CD4-positive, alpha-beta T cell (primary cell): Measurements from ENCODE around the gene EFEMP1. TPM values are rescaled to one million over a fixed set of nuclear protein-coding genes. Genes with fewer than 3 reads are reported as not detected.

ENCODE experiments used
- ATAC-seq: fragments of 200-7000 bp; cut with Tn5 transposase; one replicate; pipeline ENCODE4 v1.10.0; 2022; ENCODE audit warnings: mild to moderate bottlenecking; ENCODE audit not compliant: poor library complexity
- CTCF ChIA-PET: fragments of 350-600 bp; sonication (Branson Sonifier 250); formaldehyde crosslinking; loops from one replicate; lab custom pipeline; 2021; ENCODE audit warnings: antibody characterized with exemption, inconsistent platforms; lab: Charles Lee
- POLR2A ChIA-PET: fragments of 350-600 bp; sonication (Branson Sonifier 250); formaldehyde crosslinking; loops from one replicate; lab custom pipeline; 2021; ENCODE audit warnings: antibody characterized with exemption, inconsistent platforms; lab: Charles Lee
- DNase-seq, 14 experiments: peaks; one replicate each; pipeline ENCODE4 v3.0.0-alpha.2; 2013 to 2020; ENCODE audit warnings: mixed read lengths in 2 of 14
- H3K27ac ChIP-seq, 2 donors: one replicate each; pipeline versions ENCODE4 v1.5.1 to v1.7.0; 2013; ENCODE audit warnings: low read length in 2 of 2, low read depth in 1 of 2, mild to moderate bottlenecking in 1 of 2
- H3K27me3 ChIP-seq, 2 experiments: 1 replicate in 1 of 2; 2 replicates in 1 of 2; pipeline versions ENCODE4 v1.6.1 to v1.7.0; 2013; ENCODE audit warnings: low read length in 2 of 2, control low read depth in 1 of 2, mild to moderate bottlenecking in 1 of 2, moderate library complexity in 1 of 2; ENCODE audit not compliant: insufficient read depth in 2 of 2, control insufficient read depth in 1 of 2
- H3K36me3 ChIP-seq: one replicate; pipeline ENCODE4 v1.6.1; 2013; ENCODE audit warnings: low read length, control low read depth; ENCODE audit not compliant: insufficient read depth
- H3K4me1 ChIP-seq: one replicate; pipeline ENCODE4 v1.6.1; 2013; ENCODE audit warnings: low read length, control low read depth; ENCODE audit not compliant: insufficient read depth
- H3K4me3 ChIP-seq: one replicate; pipeline ENCODE4 v1.5.1; 2013; ENCODE audit warnings: mild to moderate bottlenecking, low read length, moderate library complexity
- H3K9me3 ChIP-seq, 2 experiments: 1 replicate in 1 of 2; 2 replicates in 1 of 2; pipeline versions ENCODE4 v1.6.1 to v1.7.0; 2013; ENCODE audit warnings: low read length in 2 of 2, mild to moderate bottlenecking in 2 of 2, control low read depth in 1 of 2, moderate library complexity in 1 of 2; ENCODE audit not compliant: control insufficient read depth in 1 of 2, insufficient read depth in 1 of 2
- H3K27ac Mint-ChIP-seq: one replicate; pipeline ENCODE4 v1.8.0; 2020; ENCODE audit warnings: mixed read lengths
- H3K27me3 Mint-ChIP-seq: one replicate; pipeline ENCODE4 v1.8.0; 2021; ENCODE audit warnings: mixed read lengths
- H3K36me3 Mint-ChIP-seq: one replicate; pipeline ENCODE4 v1.8.0; 2021; ENCODE audit warnings: low read depth, mixed read lengths
- H3K4me1 Mint-ChIP-seq: one replicate; pipeline ENCODE4 v1.8.0; 2021; ENCODE audit warnings: low read depth, mixed read lengths
- H3K4me3 Mint-ChIP-seq: one replicate; pipeline ENCODE4 v1.8.0; 2020; ENCODE audit warnings: mild to moderate bottlenecking, mixed read lengths
- H3K9me3 Mint-ChIP-seq: one replicate; pipeline ENCODE4 v1.8.0; 2020; ENCODE audit warnings: mixed read lengths
- CTCF ChIP-seq: fragments of 200-600 bp; IDR thresholded peaks from one replicate; pipeline ENCODE4 v1.8.0; 2022; ENCODE audit warnings: antibody characterized with exemption, mild to moderate bottlenecking
- intact Hi-C, 2 experiments: fragments of 100-400 bp; cut with DNase I in 1 of 2; cut with micrococcal nuclease in 1 of 2; formaldehyde crosslinking; loops; one replicate each; pipeline versions ENCODE4 v1.15.1 to v1.9.0; 2023 to 2025; cut with DNase I, micrococcal nuclease
- total RNA-seq, 174 experiments: library from RNA in 2 of 174; stranded (reverse) in 2 of 174; gene quantifications; one replicate each; pipeline ENCODE4 v1.2.3 and lab custom pipeline; 2021 to 2026

EFEMP1 gene
- total RNA-seq, 2 experiments from 2014 or later = not detected

GRCh38 chr2:55907686-55908085 is 15.9 kb downstream of the EFEMP1 start:
- peaks cover 2% of the 10 kb centered on the region for H3K9me3 Mint-ChIP-seq
- ATAC-seq = no peak
- no peak overlapping the region for H3K4me3 Mint-ChIP-seq
- H3K4me3 ChIP-seq = no peak overlapping the region
- no peaks in the 10 kb centered on the region for H3K36me3 ChIP-seq
- peaks cover 9% of the 10 kb centered on the region for H3K27me3 Mint-ChIP-seq
- no peak for DNase-seq
- H3K27ac Mint-ChIP-seq = no peak overlapping the region
- H3K36me3 Mint-ChIP-seq = no peaks in the 10 kb centered on the region
- H3K4me1 ChIP-seq = no peaks in the 10 kb centered on the region
- no peak overlapping the region for H3K27ac ChIP-seq
- ChIA-PET CTCF (interaction anchor here (1.0 kb wide), 1 partner anchor 9 kb away, joined by 3 read pairs; no protein-coding TSS in a partner anchor), POLR2A (no interaction called here)
- H3K9me3 ChIP-seq = peaks cover 0 to 3% of the 10 kb centered on the region in 2 experiments
- H3K4me1 Mint-ChIP-seq = no peaks in the 10 kb centered on the region
- H3K27me3 ChIP-seq = peaks cover 0 to 4% of the 10 kb centered on the region in 2 experiments
- TF ChIP-seq CTCF = no peak
- intact Hi-C loops = no loop called here

GRCh38 chr2:55906993-55907392 is 16.6 kb downstream of the EFEMP1 start:
- peaks cover 2% of the 10 kb centered on the region for H3K9me3 Mint-ChIP-seq
- ChIA-PET CTCF (no interaction called here), POLR2A (no interaction called here)
- no peaks in the 10 kb centered on the region for H3K36me3 ChIP-seq
- H3K36me3 Mint-ChIP-seq = no peaks in the 10 kb centered on the region
- intact Hi-C loops = no loop called here
- TF ChIP-seq CTCF = no peak
- H3K4me1 ChIP-seq = no peaks in the 10 kb centered on the region
- H3K4me3 Mint-ChIP-seq = no peak overlapping the region
- H3K4me1 Mint-ChIP-seq = no peaks in the 10 kb centered on the region
- H3K27me3 ChIP-seq = peaks cover 0 to 4% of the 10 kb centered on the region in 2 experiments
- ATAC-seq = no peak
- H3K27ac Mint-ChIP-seq = no peak overlapping the region
- H3K4me3 ChIP-seq = no peak overlapping the region
- peaks cover 0 to 3% of the 10 kb centered on the region in 2 experiments for H3K9me3 ChIP-seq
- H3K27me3 Mint-ChIP-seq = peaks cover 4% of the 10 kb centered on the region
- DNase-seq = no peak
- H3K27ac ChIP-seq = no peak overlapping the region

- Mint-ChIP-seq H3K27ac (no peak overlapping the region), H3K4me3 (no peak overlapping the region), H3K36me3 (no peaks in the 10 kb centered on the region), H3K9me3 (peaks cover 2% of the 10 kb centered on the region), H3K27me3 (no peaks in the 10 kb centered on the region), H3K4me1 (no peaks in the 10 kb centered on the region)
- Histone ChIP-seq H3K27ac (no peak overlapping the region), H3K36me3 (no peaks in the 10 kb centered on the region), H3K4me3 (no peak overlapping the region), H3K27me3 (no peaks in the 10 kb centered on the region), H3K4me1 (no peaks in the 10 kb centered on the region), H3K9me3 (peaks cover 0 to 3% of the 10 kb centered on the region in 2 experiments)
- no peak for TF ChIP-seq CTCF
- ATAC-seq = no peak
- CTCF ChIA-PET = no interaction called here
- POLR2A ChIA-PET = no interaction called here
- intact Hi-C loops = no loop called here
- no peak for DNase-seq
These were observed 19.9 kb downstream of the EFEMP1 start for GRCh38 chr2:55903727-55904126.
